ENCODE data around the gene TTC9C. TPM values are rescaled to one million over a fixed set of nuclear protein-coding genes. Genes with fewer than 3 reads are reported as not detected.

TTC9C gene
- total and polyA plus RNA-seq, 2 of the 13 experiments (the other 11 are each of a cell fraction or from before 2014, with no cell fraction given) = 28.0 to 36.4 TPM

DNA sequence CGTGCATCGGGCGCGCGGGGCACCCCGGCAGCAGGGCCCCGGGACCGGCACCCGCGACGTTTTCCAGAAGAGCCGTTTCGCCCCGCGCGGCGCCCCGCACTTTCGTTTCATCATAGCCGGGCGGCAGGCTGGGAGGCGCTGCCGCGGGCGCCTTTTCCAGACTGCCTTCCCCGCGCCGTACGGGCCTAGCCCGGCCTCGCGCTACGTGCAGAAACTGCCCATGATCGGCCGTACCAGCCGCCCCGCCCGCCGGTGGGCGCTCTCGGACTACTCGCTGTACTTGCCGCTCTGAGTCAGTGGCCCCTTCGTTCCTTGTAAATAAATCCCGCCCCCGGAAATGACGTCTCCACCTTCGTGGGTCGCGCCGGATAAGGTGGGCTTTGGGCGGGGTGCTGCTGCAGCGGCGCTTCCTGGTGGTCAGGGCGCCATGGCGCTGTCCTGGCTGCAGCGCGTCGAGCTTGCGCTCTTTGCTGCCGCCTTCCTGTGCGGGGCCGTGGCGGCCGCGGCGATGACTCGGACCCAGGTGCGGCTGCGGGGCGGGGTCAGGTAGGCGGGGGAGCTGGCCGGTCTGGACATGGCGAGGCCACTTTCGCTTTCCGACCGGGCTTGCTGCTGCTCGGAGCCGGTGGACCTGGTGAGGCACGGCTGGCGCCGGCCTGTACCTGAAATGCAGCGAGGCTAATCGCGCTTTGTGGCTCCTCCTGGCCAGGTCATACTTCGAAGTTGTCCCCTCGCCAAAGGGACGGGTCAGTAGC is 58.9 kb downstream of the TTC9C start, which contains the start of gene TMEM179B (continued):
- TF ChIP-seq ZUFSP (CRISPR knock-in tag; IDR thresholded peaks at IDR 0.05; ENCODE audit: borderline replicate concordance) (no peak), ZNF280D (CRISPR knock-in tag; IDR thresholded peaks at IDR 0.05) (0 out of 2 replicates have a peak, but pooled peaks have one; percentile 52), ZNF225 (CRISPR knock-in tag; IDR thresholded peaks at IDR 0.05) (peak; percentile 31; the same call in 1 of the 2 replicates), CTCF (CRISPR knock-in tag; IDR thresholded peaks at IDR 0.05) (peak; percentile 79), JARID2 (CRISPR knock-in tag; IDR thresholded peaks at IDR 0.05; ENCODE audit: insufficient replicate concordance) (peak; percentile 29), JUND (CRISPR knock-in tag; IDR thresholded peaks at IDR 0.05) (peak; percentile 78), SOX5 (CRISPR knock-in tag; IDR thresholded peaks at IDR 0.05; ENCODE audit: borderline replicate concordance) (peak; percentile 50; the same call in 1 of the 2 replicates), MIER2 (CRISPR knock-in tag; IDR thresholded peaks at IDR 0.05) (peak; percentile 25; the same call in 1 of the 2 replicates), ZNF354B (CRISPR knock-in tag; IDR thresholded peaks at IDR 0.05) (peak; percentile 96), ZNF775 (CRISPR knock-in tag; IDR thresholded peaks at IDR 0.05; ENCODE audit: borderline replicate concordance) (0 out of 2 replicates have a peak, but pooled peaks have one; percentile 55), HIC2 (CRISPR knock-in tag; IDR thresholded peaks at IDR 0.05; ENCODE audit: low read depth) (no peak; the same call in 1 of the 2 replicates), NCOA1 (CRISPR knock-in tag; IDR thresholded peaks at IDR 0.05) (peak; percentile 88), KDM3A (CRISPR knock-in tag; IDR thresholded peaks at IDR 0.05; ENCODE audit: low read depth) (peak; percentile 87)
- TF ChIP-seq, protein P1, sequence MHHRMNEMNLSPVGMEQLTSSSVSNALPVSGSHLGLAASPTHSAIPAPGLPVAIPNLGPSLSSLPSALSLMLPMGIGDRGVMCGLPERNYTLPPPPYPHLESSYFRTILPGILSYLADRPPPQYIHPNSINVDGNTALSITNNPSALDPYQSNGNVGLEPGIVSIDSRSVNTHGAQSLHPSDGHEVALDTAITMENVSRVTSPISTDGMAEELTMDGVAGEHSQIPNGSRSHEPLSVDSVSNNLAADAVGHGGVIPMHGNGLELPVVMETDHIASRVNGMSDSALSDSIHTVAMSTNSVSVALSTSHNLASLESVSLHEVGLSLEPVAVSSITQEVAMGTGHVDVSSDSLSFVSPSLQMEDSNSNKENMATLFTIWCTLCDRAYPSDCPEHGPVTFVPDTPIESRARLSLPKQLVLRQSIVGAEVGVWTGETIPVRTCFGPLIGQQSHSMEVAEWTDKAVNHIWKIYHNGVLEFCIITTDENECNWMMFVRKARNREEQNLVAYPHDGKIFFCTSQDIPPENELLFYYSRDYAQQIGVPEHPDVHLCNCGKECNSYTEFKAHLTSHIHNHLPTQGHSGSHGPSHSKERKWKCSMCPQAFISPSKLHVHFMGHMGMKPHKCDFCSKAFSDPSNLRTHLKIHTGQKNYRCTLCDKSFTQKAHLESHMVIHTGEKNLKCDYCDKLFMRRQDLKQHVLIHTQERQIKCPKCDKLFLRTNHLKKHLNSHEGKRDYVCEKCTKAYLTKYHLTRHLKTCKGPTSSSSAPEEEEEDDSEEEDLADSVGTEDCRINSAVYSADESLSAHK (CRISPR knock-in tag; IDR thresholded peaks at IDR 0.05; ENCODE audit: borderline replicate concordance) = no peak
- TF ChIP-seq, protein P2, sequence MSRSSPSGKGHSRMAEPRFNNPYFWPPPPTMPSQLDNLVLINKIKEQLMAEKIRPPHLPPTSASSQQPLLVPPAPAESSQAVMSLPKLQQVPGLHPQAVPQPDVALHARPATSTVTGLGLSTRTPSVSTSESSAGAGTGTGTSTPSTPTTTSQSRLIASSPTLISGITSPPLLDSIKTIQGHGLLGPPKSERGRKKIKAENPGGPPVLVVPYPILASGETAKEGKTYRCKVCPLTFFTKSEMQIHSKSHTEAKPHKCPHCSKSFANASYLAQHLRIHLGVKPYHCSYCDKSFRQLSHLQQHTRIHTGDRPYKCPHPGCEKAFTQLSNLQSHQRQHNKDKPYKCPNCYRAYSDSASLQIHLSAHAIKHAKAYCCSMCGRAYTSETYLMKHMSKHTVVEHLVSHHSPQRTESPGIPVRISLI (CRISPR knock-in tag; IDR thresholded peaks at IDR 0.05; ENCODE audit: borderline replicate concordance) = peak; percentile 78; the same call in 1 of the 2 replicates
